ENCODE results near the gene RAB43.
"Not testable (repeated sequence)": the region's sequence is repeated elsewhere in the genome, so short reads cannot be mapped to it uniquely, and the experiment has no call there.

Gene RAB43

DNA sequence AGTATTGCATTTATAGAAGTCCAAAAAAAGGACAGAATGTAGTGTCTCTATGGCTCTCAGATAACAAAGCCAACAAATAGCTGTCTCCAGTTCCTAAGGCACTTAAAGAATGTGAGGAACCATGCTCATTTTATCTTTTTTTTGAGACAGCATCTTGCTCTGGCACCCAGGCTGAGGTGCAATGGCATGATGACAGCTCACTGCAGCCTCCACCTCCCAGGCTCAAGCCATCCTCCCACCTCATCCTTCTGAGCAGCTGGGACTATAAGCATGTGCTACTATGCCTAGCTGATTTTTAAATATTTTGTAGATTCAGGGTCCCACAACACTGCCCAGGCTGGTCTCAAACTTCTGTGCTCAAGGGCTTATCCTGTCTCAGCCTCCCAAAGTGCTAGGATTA, 23.2 kb upstream of the RAB43 start:
- DNase-seq (ENCODE audit: extremely low spot score): no peak
- TF ChIP-seq CTBP1 (IDR thresholded peaks at IDR 0.05; ENCODE audit: borderline replicate concordance): no peak
- TF ChIP-seq HDGF (IDR thresholded peaks at IDR 0.05; ENCODE audit: borderline replicate concordance): no peak
- TF ChIP-seq PKNOX1 (IDR thresholded peaks at IDR 0.05): no peak
- no peak for TF ChIP-seq FOXA1 (IDR thresholded peaks at IDR 0.05)
- TF ChIP-seq ARNT (IDR thresholded peaks at IDR 0.05): no peak
- no peak for TF ChIP-seq LEF1 (IDR thresholded peaks at IDR 0.05; ENCODE audit: borderline replicate concordance)
- no peak for TF ChIP-seq TARDBP (IDR thresholded peaks at IDR 0.05)
- TF ChIP-seq BHLHE40 (IDR thresholded peaks at IDR 0.05; ENCODE audit: borderline replicate concordance): no peak
- TF ChIP-seq NFRKB (IDR thresholded peaks at IDR 0.05): no peak
- TF ChIP-seq SUZ12 (IDR thresholded peaks at IDR 0.05): no peak
- TF ChIP-seq FOXK2 (IDR thresholded peaks at IDR 0.05): no peak
- POLR2A ChIA-PET: no interaction called here
- CTCF ChIA-PET: no interaction called here

GRCh38 chr3:129141011-129141410, 19.4 kb upstream of the RAB43 start:
- CTCF ChIA-PET; DNase-seq (ENCODE audit: extremely low spot score); POLR2A ChIA-PET: not testable (repeated sequence)

DNA sequence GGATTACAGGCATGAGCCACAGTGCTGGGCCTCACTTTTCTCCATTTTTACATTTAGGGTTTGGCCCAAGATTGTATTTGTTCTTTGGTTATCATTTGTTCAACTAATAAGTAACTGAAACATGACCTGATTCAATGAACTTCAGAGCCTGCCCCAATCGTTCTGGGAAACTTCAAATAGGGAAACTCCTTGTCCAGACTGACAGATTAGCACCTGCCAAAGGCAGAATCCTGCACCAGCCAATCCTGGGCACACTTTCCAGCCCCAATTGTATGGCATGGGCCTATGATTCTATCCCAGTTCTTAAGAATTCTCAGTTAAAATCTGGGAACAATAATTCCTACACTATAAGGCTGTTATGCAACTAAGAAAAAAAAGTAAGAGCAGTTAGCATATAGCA, 18.3 kb upstream of the RAB43 start:
- CTCF ChIA-PET: no interaction called here
- no peak for TF ChIP-seq NFRKB (IDR thresholded peaks at IDR 0.05)
- no peak for TF ChIP-seq HDGF (IDR thresholded peaks at IDR 0.05; ENCODE audit: borderline replicate concordance)
- TF ChIP-seq BHLHE40 (IDR thresholded peaks at IDR 0.05; ENCODE audit: borderline replicate concordance): no peak
- no peak for TF ChIP-seq LEF1 (IDR thresholded peaks at IDR 0.05; ENCODE audit: borderline replicate concordance)
- TF ChIP-seq SUZ12 (IDR thresholded peaks at IDR 0.05): no peak
- TF ChIP-seq CTBP1 (IDR thresholded peaks at IDR 0.05; ENCODE audit: borderline replicate concordance): no peak
- TF ChIP-seq FOXK2 (IDR thresholded peaks at IDR 0.05): no peak
- no peak for TF ChIP-seq ELF4 (IDR thresholded peaks at IDR 0.05)
- POLR2A ChIA-PET: no interaction called here
- DNase-seq (ENCODE audit: extremely low spot score): no peak

- CTCF ChIA-PET: interaction anchor here (0.8 kb wide), 1 partner anchor 496 kb away, joined by 3 read pairs; no protein-coding TSS in a partner anchor
- POLR2A ChIA-PET: not testable (repeated sequence)
Observed at GRCh38 chr3:129136275-129136674, 14.7 kb upstream of the RAB43 start.

GRCh38 chr3:129132097-129132866, 10.7 kb upstream of the RAB43 start:
- no peak for TF ChIP-seq LEF1 (IDR thresholded peaks at IDR 0.05; ENCODE audit: borderline replicate concordance)
- no peak for TF ChIP-seq ARNT (IDR thresholded peaks at IDR 0.05)
- TF ChIP-seq BHLHE40 (IDR thresholded peaks at IDR 0.05; ENCODE audit: borderline replicate concordance): no peak
- no peak for TF ChIP-seq NFRKB (IDR thresholded peaks at IDR 0.05)
- TF ChIP-seq L3MBTL2 (conservative IDR thresholded peaks at IDR 0.05): no peak
- TF ChIP-seq CTBP1 (IDR thresholded peaks at IDR 0.05; ENCODE audit: borderline replicate concordance): no peak
- TF ChIP-seq ZNF384 (IDR thresholded peaks at IDR 0.05): no peak
- no peak for TF ChIP-seq FOXA1 (IDR thresholded peaks at IDR 0.05)
- no peak for TF ChIP-seq ELF4 (IDR thresholded peaks at IDR 0.05)
- no peak for TF ChIP-seq HDGF (IDR thresholded peaks at IDR 0.05; ENCODE audit: borderline replicate concordance)
- no peak for TF ChIP-seq SP1 (IDR thresholded peaks at IDR 0.05)
- TF ChIP-seq FOXM1 (IDR thresholded peaks at IDR 0.05; ENCODE audit: borderline replicate concordance): no peak
- POLR2A ChIA-PET: no interaction called here
- no peak for DNase-seq (ENCODE audit: extremely low spot score)
- CTCF ChIA-PET: interaction anchor here (1.2 kb wide), 1 partner anchor 31 kb away, joined by 3 read pairs; no protein-coding TSS in a partner anchor

More at GRCh38 chr3:129136275-129136674, 14.7 kb upstream of the RAB43 start:
- DNase-seq (ENCODE audit: extremely low spot score): not testable (repeated sequence)

- POLR2A ChIA-PET: no interaction called here
- TF ChIP-seq ZNF384 (IDR thresholded peaks at IDR 0.05) (no peak), ELF4 (IDR thresholded peaks at IDR 0.05) (no peak), TARDBP (IDR thresholded peaks at IDR 0.05) (no peak), BHLHE40 (IDR thresholded peaks at IDR 0.05; ENCODE audit: borderline replicate concordance) (no peak), FOXM1 (IDR thresholded peaks at IDR 0.05; ENCODE audit: borderline replicate concordance) (no peak), NFRKB (IDR thresholded peaks at IDR 0.05) (no peak), FOXA1 (IDR thresholded peaks at IDR 0.05) (no peak), FOXK2 (IDR thresholded peaks at IDR 0.05) (no peak), SP1 (IDR thresholded peaks at IDR 0.05) (no peak)
- no peak for DNase-seq (ENCODE audit: extremely low spot score)
- CTCF ChIA-PET: interaction anchor here (1.2 kb wide), 1 partner anchor 32 kb away, joined by 3 read pairs; no protein-coding TSS in a partner anchor
Observed at GRCh38 chr3:129131465-129132088, 10.0 kb upstream of the RAB43 start.

DNA sequence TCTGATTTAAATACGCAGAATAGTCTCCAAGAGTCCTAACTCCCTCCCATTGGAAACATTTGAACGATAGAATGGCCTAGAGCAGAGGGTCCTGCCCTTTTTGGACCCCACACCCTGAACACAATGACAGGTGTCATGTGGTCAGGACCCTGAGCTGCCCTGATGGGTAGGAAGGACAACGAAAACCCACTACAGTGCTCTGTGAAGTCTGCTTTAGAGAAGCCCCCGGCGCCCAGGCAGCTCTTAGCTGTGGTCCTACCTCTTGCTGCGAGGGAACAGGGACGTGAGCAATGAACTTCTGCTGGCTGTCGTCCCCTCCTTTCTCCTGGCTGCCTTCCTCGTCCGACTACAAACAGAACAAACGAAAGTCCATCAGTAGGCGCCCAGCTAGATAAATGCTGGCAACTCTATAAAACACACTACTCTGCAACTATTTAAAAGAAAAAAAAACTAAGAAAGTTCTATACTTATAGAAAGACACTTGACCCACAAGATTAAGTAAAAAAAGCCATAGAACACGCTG, 8.7 kb upstream of the RAB43 start:
- ChIA-PET POLR2A (no interaction called here), CTCF (no interaction called here)
- no peak for DNase-seq (ENCODE audit: extremely low spot score)
- TF ChIP-seq PKNOX1 (IDR thresholded peaks at IDR 0.05): no peak
- TF ChIP-seq TARDBP (IDR thresholded peaks at IDR 0.05): no peak
- TF ChIP-seq BHLHE40 (IDR thresholded peaks at IDR 0.05; ENCODE audit: borderline replicate concordance): no peak
- TF ChIP-seq NFRKB (IDR thresholded peaks at IDR 0.05): no peak
- TF ChIP-seq L3MBTL2 (conservative IDR thresholded peaks at IDR 0.05): no peak
- no peak for TF ChIP-seq FOXA1 (IDR thresholded peaks at IDR 0.05)
- no peak for TF ChIP-seq ZNF384 (IDR thresholded peaks at IDR 0.05)
- TF ChIP-seq SP1 (IDR thresholded peaks at IDR 0.05): no peak
- TF ChIP-seq SUZ12 (IDR thresholded peaks at IDR 0.05): no peak

Data from HEK293T (cell line).